NCI-H524 treated with DMSO at 0.1 percent for 48 hours (cell line): ENCODE measurements around the gene NACC2.
A peak's percentile ranks its signal among the peaks of the same experiment; 100 is the strongest.
"Not testable (repeated sequence)": the region's sequence is repeated elsewhere in the genome, so short reads cannot be mapped to it uniquely, and the experiment has no call there.

Experiments
- DNase-seq: peaks from one replicate; lab custom pipeline; 2025; lab: John Stamatoyannopoulos, UW

Gene NACC2

DNA sequence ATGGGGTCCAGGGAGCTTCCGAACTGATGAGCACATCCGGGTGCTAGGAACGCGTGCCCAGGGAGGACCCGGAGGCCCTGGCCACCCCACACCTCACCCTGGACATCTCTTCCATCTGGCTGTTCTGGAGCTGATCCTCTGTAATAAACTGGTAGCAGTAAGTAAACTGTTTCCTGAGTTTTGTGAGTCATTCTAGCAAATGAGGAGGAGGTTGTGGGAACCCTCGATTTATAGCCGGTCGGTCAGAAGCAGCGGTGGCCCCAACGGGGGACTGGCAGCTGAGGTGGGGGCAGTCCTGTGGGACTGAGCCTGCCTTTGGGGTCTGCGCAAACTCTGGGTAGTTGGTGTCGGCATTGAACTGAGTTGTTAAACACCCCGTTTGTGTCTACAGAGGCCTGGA lies 118.6 kb downstream of the NACC2 start:
- DNase-seq: no peak

DNA sequence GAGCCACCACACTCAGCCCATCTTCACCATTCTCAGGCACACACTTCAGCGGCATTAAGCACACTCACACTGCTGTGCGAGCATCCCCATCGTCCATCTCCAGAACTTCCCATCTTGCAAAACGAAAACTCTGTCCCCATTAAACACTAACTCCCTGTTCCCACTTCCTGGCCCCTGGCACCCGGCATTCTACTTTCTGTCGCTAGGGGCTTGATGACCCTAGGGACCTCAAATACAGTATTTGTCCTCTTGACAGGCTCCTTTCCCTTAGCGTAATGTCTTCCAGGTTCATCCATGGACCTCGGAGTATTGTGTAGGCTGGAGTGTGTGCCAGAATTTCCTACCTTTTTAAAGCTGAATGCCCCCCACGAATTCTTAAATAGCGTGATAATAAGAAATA lies 119.3 kb downstream of the NACC2 start:
- no peak for DNase-seq

DNA sequence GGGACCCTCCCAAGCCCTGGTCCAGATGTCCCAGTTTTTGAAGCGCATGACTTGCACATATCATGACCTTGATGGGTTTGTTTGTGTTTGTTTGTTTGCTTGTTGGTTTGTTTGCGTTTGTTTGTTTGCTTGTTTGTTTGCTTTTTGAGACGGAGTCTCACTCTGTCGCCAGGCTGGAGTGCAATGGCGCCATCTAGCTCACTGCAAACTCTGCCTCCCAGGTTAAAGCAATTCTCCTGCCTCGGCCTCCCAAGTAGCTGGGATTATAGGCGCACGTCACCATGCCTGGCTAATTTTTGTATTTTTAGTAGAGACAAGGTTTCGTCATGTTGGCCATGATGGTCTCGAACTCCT lies 120.9 kb downstream of the NACC2 start:
- DNase-seq: no peak

DNA sequence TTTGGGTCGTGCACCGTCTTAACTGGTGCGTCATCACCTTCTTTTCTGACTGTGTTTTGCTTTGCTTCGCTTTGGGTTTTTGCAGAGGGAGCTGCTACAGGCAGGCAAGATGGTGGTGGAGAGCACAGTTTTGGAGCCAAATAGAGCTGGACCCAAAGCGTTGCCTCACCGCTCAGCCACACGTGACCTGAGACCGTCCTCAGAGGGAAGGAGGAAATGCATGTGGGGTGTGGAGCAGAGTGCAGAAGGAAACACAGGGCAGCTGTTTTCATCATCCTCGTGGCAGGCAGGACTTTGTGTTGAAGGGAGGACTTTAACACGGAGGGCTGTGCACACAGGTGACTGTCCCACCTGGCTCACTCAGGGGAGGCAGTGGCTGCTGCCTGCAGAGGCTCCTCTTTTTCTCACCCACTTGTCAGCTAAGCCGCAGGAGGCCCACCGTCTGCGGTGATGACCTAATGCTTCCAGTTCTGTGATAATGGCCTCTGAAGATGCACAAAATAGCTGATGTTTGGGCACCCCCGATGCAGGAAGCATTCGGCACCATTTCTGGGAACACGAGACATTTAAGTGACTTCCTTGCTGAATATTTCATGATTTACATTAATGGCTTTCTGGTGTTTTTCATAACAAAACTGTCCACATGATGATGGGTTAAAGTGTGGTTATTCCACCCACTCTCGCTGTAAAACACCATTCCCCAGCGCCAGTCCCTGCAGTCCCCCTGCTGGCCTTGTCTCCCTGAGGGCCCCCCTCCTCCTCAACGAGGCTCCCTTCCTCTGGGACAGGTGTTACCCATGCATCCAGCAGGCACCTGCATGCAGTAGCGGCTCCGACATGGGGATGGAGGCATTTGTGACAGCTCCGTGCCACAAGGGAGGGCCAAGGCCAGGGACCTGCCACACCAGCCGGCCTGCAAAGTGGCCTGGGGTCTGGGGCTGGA lies 121.5 kb downstream of the NACC2 start:
- DNase-seq: no peak

DNA sequence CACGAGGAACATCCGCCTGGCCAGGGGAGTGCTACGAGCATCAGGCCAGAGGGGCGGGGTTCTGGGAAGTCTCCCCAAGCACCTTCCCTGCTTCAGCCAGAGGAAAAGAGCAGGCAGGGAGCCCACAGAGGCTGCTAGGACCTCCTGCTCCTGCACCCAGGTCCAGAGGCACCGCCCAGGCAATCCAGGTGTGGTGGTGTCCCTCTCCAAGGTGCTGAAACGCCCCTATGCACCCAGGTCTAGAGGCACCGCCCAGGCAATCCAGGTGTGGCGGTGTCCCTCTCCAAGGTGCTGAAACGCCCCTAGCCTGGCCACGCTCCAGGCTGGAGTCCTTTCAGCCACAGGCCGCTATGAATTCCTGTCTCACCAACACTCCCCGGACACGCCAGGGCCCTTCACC lies 123.2 kb downstream of the NACC2 start:
- DNase-seq: no peak

DNA sequence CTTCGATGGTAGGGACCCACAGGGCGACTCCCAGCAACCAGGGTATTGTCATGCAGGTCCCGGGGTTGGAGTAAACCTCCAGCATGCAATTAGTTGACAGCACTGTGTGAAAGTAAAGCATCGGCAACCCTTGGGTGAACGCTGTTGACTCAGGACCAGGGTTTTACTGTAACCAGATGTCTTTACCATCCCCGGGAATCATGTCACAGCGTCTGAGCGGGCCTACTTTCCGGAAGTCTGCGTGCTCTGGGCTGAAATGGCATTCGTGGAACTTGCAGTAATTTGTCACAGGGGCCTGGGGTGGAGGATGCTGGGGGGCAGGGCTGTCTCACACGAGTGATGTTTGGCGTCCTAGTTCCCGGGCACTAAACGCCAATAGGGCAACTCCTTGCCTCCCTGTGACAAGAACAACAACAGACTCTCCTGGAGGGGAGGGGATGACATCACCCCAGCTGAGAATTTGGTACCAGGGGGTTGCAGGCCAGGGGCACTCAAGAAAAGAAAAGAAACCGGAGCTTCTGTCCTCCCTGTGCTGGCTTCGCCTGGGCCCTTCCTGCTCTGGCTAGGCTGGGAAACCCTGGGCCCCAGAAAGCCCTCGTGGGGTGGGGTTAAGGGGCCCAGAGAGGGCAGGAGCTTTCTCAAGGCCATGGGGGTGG lies 123.8 kb downstream of the NACC2 start:
- DNase-seq: no peak

DNA sequence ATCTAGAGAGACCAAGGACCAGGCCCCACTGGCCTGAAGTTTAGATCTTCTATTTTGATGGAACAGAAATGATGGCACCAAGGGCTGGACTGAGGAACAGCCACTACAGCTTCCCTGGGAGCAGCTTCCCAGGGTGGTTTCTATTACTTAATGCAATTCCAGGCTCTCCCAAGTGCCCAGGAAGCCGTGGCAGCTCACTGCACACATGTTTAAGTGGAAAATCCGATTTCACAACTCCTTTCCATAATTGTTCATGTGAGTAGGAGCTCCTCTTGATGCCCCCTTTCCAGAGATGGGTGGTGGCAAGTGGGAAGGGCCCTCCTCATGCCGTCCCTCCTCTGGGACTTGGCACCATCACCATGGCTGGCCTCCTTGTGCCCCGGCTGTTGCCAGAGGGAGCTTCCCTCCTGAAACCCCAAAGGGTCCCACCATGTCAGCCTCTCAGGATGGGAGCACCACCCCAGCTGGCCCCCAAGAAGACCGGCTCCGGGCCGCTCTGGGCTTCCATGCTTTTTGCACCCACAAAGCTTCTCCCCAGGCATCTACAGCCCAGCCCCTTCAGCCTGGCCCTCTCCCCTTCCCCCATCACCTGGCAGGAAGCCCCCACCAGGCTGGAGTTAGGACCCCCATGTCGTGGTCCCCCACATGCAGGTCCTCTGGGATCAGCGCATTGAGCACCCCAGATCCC lies 124.8 kb downstream of the NACC2 start:
- DNase-seq: no peak

DNA sequence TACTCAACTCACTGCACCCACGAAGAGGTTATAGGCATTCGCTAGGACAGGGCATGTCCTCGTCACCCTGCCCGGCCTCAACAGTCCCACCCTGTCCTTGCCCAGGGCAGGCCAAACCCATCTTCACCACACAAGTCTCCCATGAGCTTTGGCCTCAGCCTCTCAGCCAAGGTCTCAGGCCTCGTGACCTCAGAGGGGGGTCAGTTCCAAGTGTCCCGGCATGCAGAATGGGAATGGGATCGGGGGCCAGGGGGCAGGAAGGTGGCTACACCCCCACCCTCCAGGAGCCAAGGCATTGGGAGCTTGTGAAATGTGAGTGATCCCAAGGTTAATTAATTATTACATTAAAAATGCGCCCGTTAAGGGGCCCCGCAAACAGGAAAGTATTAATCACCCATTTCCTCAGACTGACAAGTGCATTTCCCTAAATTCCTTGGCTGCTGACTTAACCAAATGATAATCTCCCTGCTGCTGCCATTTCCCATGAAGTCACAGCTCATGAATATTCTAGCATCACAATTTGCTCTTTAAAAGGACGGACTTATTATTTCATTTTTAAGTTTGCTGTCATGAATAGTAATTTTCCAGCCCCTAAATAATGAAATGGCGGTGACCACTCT lies 125.9 kb downstream of the NACC2 start:
- DNase-seq: no peak

DNA sequence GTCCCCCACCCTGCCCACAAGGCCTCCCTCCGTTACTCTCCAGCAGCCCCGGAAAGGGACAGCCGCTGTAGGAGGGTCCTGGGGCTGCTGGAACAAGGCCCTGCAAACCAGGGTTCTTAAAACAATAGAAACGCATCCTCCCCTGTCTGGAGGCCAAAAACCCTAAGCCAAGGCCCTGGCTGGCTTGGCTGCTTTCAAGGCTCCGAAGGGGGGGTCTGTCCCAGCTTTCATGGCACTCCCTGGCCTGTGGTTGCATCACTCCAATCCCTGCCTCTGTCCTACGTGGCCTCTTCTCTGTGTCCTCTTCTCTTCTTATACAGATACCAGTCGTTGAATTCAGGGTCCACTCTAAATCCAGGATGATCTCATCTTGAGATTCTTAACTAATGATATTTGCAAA lies 126.5 kb downstream of the NACC2 start:
- no peak for DNase-seq

DNA sequence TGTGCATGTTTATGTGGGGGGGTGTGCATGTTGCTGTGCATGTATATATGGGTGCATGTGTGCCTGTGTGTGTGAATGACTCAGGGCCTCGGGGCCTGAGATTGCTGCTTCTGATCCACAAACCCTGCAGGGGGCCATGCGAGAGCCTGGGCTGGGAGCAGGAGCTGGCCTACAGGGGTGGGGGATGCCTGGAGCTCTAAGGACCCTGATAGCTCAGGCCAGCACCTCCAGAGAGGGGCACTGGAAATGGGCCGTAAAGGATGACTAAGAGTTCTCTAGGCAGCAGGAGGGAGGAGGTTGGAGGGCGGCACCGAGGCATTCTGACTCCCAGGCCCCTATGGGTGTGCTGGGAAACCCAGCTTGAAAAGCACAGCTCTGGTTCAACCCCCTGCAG lies 127.0 kb downstream of the NACC2 start:
- DNase-seq: no peak

DNA sequence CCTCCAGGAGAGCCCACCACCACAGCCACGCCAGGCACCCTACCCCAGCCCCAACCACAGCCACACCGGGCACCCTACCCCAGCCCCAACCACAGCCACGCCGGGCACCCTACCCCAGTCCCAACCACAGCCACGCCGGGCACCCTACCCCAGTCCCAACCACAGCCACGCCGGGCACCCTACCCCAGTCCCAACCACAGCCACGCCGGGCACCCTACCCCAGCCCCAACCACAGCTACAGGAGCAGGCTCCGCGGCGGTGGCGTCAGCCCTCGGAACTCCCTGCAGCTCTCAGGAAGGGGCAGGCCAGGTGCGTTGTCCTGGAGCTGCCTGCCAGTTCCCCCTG lies 128.2 kb downstream of the NACC2 start:
- not testable (repeated sequence) for DNase-seq

DNA sequence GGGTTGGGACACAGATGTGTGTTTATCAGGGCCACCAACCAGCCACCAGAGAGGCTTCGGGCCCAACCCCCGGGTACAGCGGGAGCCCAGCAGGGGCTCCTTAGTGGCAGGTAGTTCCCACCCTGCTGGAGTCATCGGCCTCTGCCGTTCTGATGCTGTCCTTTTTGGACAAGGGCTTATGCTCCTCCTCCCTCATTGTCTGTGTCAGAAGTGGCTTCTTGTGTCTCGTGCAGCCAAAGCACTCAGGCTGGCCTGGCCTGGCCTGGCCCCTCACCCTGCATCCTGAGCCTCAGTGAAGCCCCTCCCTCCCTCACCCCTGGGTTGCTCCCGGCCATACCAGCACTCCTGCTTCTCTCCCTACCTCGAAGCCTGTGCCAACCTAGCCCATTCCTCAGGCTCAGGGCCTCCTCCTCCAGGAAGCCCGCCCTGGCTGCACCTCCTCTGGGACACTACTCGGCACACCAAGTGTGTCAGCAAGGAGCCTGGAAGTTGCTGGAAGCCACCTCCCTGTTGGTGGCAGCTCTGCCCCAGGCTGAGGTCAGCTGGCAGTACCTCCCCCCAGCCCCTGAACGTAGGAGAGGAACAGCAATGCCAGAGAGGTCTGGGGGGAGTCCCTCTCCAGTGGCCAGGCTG lies 129.8 kb downstream of the NACC2 start:
- no peak for DNase-seq

DNA sequence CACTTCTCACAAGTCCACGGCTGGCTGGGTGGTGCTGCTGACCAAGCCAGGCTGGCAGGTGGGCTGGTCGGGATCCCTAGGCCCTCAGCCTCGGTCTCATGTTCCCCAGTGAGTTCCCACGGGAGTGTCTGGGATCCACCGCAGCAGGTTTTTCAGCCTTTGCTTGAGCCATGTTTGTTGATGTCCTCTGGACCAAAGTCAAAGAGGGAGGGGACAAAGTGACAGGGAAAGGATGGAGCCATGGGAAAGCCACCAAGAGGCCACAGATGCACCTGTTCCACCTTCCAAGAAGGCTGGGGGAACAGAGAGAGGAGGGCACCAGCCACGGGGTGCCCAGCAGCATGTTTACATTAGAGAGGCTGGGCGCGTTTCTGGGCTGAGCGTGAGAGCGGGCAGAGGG lies 131.2 kb downstream of the NACC2 start:
- DNase-seq: no peak

DNA sequence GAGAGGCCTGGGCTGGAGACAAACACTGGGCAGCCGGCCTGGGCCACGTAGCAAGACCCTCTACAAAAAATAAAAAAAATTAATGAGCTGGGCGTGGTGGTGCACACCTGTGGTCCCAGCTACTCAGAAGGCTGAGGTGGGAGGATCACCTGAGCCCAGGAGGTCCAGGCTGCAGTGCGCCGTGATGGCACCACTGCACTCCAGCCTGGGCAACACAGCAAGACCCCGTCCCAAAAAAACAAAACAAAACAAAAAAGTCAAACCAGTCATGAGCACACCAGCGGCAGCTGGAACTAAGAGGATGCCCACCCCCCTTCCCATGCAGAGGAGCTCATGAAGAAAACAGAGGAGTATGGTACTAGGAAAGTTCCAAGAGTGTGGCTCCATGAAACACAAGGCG lies 131.8 kb downstream of the NACC2 start:
- no peak for DNase-seq

DNA sequence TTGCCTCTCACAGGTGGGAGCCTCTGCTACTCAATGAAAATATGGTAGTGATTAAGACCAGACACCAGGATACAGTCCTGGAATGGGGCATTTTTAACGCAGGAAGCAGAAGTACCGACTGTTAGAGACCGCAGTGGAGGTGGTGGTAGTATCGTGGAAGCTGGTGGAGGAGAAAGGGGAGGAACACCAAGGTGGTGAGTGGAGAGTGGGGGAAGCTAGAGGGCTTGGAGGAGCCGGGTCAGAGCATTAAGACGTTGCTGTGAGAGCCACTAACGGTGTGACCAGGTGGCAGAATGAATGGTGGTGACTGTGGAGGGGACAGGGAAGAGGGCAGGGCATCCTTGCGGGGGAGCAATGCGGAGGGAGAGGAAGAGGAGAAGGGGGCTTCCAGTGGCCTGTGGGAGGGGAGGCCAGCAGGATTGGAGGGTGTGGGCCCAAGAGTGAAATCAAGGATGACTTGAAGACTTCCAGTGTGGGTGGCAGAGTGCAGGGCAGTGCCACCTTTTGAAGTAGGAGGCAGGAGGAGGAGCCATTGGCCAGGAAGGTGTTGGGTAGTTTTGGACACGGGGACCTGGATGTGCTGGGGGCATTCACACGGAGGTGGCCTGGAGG lies 132.3 kb downstream of the NACC2 start:
- no peak for DNase-seq

DNA sequence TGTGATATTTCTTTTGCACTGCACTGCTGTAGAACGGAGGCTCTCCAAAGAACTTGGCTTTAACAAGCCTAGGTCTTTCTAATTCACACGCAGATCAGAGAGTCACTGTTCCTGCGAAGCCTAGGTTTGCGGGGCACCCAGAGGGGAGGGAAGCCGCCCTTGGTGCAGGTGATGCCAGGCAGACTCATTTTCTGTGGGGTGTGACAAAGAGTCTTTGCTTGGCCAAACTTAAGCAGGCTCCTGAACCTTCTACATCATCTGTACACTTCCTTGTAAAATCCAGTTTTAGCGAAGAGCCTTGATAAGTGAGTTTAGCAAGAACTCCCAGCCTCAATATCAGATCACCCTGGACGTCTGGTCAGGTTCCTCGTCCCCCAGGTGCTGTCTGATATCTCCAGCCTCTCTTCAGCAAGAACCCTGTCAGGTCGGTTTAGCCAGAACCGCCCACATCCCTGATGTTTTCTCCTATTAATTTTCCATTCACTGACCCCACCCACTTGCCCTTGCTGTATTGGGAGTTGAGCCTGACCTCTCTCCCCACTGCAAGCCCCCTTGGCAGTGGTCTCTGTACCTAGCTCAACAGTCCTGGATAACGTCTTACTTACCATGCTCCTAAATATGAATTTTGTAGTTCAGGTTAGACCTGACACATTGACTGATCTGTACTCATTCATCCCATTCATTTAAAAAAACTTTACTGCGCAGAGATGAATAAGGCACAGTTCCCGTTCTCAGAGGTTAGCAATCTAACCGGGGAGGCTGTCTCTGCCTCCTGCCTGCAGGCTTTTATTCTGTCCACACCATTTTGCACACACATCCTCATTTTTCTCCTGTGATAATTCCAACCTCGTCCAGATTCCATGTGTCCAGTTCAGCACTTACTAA lies 133.0 kb downstream of the NACC2 start:
- no peak for DNase-seq

DNA sequence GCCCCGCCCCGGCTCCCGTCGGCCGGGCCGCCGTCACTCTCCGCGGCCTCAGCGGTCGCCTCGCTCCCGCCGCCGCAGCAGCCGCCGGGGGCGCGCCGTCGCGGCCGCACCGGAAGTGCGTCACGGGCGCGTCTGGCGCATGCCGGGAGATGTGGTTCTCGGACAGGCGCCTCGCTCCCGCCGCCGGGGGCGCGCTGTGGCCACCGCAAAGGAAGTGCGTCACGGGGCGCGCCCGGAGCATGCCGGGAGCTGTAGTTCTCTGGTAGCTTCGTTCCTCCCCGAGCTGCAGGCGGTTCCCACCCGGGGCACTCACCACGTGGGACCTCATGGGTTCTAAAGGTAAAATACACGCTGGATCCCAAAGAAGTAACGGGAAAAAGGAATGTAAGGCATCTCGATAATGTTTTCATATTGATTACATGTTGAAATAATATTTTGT lies 133.8 kb downstream of the NACC2 start, which contains the start of gene UBAC1:
Gene UBAC1 (minus strand): TSS at position 97 of the 439 bp plus-strand sequence. CDS start 211 bp downstream, outside the sequence.
- DNase-seq: peak; percentile 71

DNA sequence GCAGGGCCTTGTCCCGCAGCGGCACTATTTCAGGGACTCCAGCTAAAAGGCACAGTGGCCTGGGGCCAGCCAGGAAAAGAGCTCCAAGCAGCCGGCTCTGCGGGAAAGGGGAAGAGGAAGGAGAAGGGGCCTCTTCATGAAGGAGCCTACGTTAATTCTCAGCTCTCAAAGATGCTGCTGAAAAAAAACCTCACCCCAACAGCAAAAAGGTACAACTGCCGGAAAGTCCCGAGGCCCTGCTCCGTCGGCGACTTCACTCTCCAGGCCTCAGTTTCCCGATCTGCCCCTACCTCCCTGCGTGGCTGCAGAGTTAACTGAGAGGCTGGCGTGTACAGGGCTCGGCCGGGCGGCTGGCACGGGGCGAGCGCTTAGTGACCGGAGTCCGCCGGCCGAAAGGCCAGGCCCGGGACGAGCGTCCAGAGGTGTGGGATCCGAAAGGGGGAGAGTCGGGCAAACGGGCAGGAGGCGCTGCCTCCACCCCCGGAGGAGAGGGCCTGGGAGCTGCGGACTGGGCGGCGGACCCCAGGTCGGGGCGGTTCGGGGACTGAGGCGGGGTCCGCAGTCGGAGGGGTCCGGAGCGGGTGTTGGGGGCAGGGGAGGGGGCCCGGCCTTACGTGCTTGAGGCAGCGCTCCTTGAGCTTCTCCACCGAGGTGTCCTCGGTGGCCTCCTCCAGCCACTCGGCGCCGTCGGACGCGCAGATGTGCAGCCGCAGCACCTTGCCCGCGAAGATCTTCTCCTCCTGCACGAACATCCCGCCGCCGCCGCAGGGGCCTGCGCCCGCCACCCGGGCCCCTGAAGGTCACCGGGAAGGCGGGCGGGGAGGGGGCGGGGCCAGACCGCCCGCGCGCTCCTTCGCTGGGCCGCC lies 134.4 kb downstream of the NACC2 start:
- no peak for DNase-seq

DNA sequence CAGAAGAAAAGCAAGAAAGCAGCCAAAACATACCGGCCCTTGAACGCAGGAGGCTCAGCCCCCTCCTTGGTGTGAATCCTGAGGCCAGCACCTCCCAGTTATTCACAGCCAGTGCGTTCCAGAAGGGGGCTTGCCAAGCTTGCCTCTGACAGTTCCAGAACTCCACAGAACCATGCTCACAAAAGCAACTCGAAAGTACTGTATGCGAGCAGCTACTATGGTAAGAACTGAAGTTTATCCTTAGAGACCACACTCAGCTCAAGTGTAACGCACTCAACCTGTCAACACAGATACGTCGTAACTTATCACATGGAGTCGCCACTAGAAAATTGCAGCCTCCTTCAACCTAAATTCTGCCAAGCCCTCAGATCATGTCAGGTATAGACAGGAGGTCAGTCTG lies 135.3 kb downstream of the NACC2 start:
- DNase-seq: no peak

DNA sequence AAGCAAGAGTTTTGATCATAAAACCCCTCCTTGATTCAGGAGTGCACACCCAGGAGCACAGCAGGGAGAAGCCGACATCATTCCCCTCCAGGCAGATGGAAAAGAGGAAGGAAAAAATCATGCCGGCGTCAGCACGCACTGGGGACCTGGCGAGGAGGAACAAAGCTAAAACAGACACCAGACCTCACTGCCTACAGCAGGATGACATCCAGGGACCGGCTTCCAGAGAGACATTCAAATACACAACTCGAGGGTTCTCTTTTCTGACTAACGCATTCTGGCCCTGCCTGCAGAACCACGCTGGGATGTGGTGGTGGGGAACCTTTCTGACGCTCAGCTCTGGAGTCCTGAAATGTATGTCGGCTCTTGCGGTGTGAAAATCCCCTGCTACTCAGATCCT lies 136.6 kb downstream of the NACC2 start:
- no peak for DNase-seq
